PC-3 (cell line): ENCODE measurements around the gene AANAT. TPM values are rescaled to one million over a fixed set of nuclear protein-coding genes. Genes with fewer than 3 reads are reported as not detected.

Experiments used
- ATAC-seq: fragments of 200-7000 bp; cut with Tn5 transposase; 2 replicates; pipeline ENCODE4 v1.9.1; 2020; ENCODE audit warnings: mild to moderate bottlenecking, moderate library complexity
- BruUV-seq: library from RNA; stranded (reverse); fragments of 400-500 nt; replicated peaks from 2 replicates; lab custom pipeline; 2021; lab: Mats Ljungman, UMichigan
- CTCF ChIA-PET: fragments of 300-600 bp; sonication (Branson Sonifier 250); formaldehyde crosslinking; loops from one replicate; lab custom pipeline; 2022; ENCODE audit warnings: antibody characterized with exemption; lab: Charles Lee
- POLR2A ChIA-PET: fragments of 300-600 bp; sonication (Branson Sonifier 250); formaldehyde crosslinking; loops from one replicate; lab custom pipeline; 2022; ENCODE audit warnings: antibody characterized with exemption; ENCODE audit not compliant: unreplicated experiment; lab: Charles Lee
- DNase-seq: peaks from one replicate; pipeline ENCODE4 v3.0.0-alpha.2; 2015
- H2AFZ ChIP-seq: fragments of 300-600 bp; sonication (generic); 2 replicates; pipeline ENCODE4 v1.6.0; 2016; ENCODE audit warnings: antibody characterized with exemption, low read length
- H3F3A ChIP-seq: fragments of 300-600 bp; sonication (generic); one replicate; pipeline ENCODE4 v1.6.0; 2017; ENCODE audit warnings: antibody characterized with exemption, low read length, control low read depth, mild to moderate bottlenecking; ENCODE audit not compliant: unreplicated experiment
- H3K27ac ChIP-seq: fragments of 300-600 bp; sonication (generic); 2 replicates; pipeline ENCODE4 v1.5.1; 2016; ENCODE audit warnings: mild to moderate bottlenecking, low read length
- H3K27me3 ChIP-seq: fragments of 300-600 bp; sonication (generic); 2 replicates; pipeline ENCODE4 v1.6.1; 2016; ENCODE audit warnings: low read length, mixed read lengths
- H3K36me3 ChIP-seq: fragments of 300-600 bp; sonication (generic); 2 replicates; pipeline ENCODE4 v1.6.1; 2016; ENCODE audit warnings: low read depth, mixed run types, low read length, mixed read lengths
- H3K4me1 ChIP-seq: fragments of 300-600 bp; sonication (generic); 2 replicates; pipeline ENCODE4 v1.5.1; 2016; ENCODE audit warnings: low read length; ENCODE audit not compliant: insufficient read depth
- H3K4me2 ChIP-seq: fragments of 300-600 bp; sonication (generic); 2 replicates; pipeline ENCODE4 v1.6.0; 2016; ENCODE audit warnings: low read length
- H3K4me3 ChIP-seq: fragments of 300-600 bp; sonication (generic); 2 replicates; pipeline ENCODE4 v1.5.1; 2016; ENCODE audit warnings: mild to moderate bottlenecking, low read length, mixed read lengths
- H3K79me2 ChIP-seq: fragments of 300-600 bp; sonication (generic); 2 replicates; pipeline ENCODE4 v1.6.1; 2017; ENCODE audit warnings: low read length, mixed read lengths
- H3K9ac ChIP-seq: fragments of 300-600 bp; sonication (generic); 2 replicates; pipeline ENCODE4 v1.6.0; 2016; ENCODE audit warnings: mild to moderate bottlenecking, low read length
- H3K9me2 ChIP-seq: fragments of 300-600 bp; sonication (generic); replicated peaks from 2 replicates; pipeline ENCODE4 v1.6.1; 2016; ENCODE audit warnings: mixed run types, low read length, mixed read lengths
- H3K9me3 ChIP-seq: fragments of 300-600 bp; sonication (generic); 2 replicates; pipeline ENCODE4 v1.6.1; 2016; ENCODE audit warnings: low read length, mixed read lengths
- H4K20me1 ChIP-seq: fragments of 300-600 bp; sonication (generic); 2 replicates; pipeline ENCODE4 v1.6.1; 2016; ENCODE audit warnings: low read length, mixed read lengths
- EZH2 ChIP-seq: fragments of 300-600 bp; sonication (generic); IDR thresholded peaks from one replicate; pipeline ENCODE4 v1.6.1; 2017; ENCODE audit warnings: antibody characterized with exemption, mild to moderate bottlenecking, low read length; ENCODE audit not compliant: unreplicated experiment
- EZH2phosphoT487 ChIP-seq: fragments of 300-600 bp; sonication (generic); IDR thresholded peaks from 2 replicates; pipeline ENCODE4 v1.6.1; 2018; ENCODE audit warnings: mild to moderate bottlenecking, antibody characterized with exemption, low read length, borderline replicate concordance
- intact Hi-C: fragments of 100-400 bp; cut with micrococcal nuclease; formaldehyde crosslinking; loops from 2 replicates; pipeline ENCODE4 v1.9.0; 2023
- total RNA-seq: library from RNA; depleted of rRNA; stranded (reverse); fragments of >200 nt; gene quantifications from 2 replicates; pipeline ENCODE4 v1.2.3, GENCODE V29; 2014
- TF ChIP-seq, protein P1 (sequence below): fragments of 300-600 bp; sonication (generic); conservative IDR thresholded peaks from 2 replicates; pipeline ENCODE4 v1.5.1; 2017; ENCODE audit warnings: antibody characterized with exemption, low read depth, mild to moderate bottlenecking, low read length

The AANAT gene
- total RNA-seq, 1 experiment from 2014 or later: not detected

DNA sequence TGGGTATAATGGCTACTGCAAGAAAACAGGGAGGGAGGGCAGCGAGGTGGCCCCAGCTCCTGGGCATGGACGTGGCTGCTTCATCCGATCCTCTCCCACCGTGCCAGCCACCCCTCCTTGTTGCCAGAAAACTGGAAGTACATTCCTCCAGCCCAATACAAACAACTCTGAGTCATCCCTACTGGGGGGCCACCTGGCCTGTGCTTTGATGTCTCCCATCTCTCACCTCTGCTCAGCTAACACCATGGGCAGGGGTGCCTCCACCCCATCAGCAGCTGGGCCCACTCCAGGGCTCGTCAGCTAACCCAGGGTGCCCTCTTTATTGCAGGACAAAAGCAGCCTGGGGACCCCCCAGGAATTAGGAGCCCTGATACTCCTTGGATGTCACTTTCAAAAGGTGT is 31.9 kb downstream of the AANAT start:
- DNase-seq: peak; percentile 80
- no peaks in the 10 kb centered on the region for H3K9me3 ChIP-seq
- peak overlapping the region; percentile 98 for H3K4me3 ChIP-seq
- no peaks in the 10 kb centered on the region for H3F3A ChIP-seq
- peak overlapping the region; percentile 83 for H3K4me2 ChIP-seq
- no TSS peak for BruUV-seq
- H3K36me3 ChIP-seq: no peaks in the 10 kb centered on the region
- ChIA-PET CTCF (interaction anchor here (0.5 kb wide), 1 partner anchor 67 kb away, joined by 5 read pairs; no protein-coding TSS in a partner anchor), POLR2A (no interaction called here)
- ATAC-seq: peak; percentile 6
- peak overlapping the region; percentile 31 for H3K9ac ChIP-seq
- intact Hi-C loops: no loop called here
- H3K79me2 ChIP-seq: peaks cover 51% of the 10 kb centered on the region
- H3K9me2 ChIP-seq: no peaks in the 10 kb centered on the region
- no peaks in the 10 kb centered on the region for H3K27me3 ChIP-seq
- peaks cover 7% of the 10 kb centered on the region; the same call in 1 of the 2 replicates for H4K20me1 ChIP-seq
- peaks cover 33% of the 10 kb centered on the region for H3K4me1 ChIP-seq
- peak overlapping the region; percentile 62 for H3K27ac ChIP-seq
- no peak overlapping the region for H2AFZ ChIP-seq
- no peak for TF ChIP-seq EZH2phosphoT487
- no peak for TF ChIP-seq EZH2

DNA sequence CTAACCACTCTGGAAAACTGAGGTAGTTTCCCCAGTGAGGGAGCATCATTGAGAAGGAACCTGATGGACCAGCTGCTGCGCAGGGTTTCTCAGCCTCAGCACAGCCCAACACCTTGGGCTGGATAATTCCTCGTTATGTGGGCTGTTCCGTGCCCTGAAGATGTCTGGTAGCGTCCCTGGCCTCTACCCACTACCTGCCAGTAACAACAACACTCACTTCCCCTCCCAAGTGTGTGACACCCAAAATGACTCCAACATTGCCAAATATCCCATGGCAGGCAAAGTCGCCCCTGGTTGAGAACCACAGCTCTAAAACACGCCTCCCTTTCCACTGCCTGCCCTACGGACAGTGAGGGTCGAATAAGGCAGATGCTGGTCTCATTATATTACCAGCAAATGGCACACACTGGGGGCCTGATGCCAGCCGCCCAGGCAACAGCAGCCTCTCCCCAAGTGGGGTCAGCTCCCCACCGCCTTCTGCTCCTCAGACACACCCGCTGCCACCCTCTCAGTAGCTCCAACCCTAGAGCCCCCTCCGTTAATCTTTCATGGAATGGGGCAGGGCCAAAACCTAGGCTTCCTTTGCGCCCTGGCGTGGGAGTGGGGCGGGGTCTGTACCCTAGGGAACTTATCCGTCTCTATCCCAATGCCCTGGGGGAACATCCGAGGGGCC is 32.8 kb downstream of the AANAT start:
- BruUV-seq: TSS peak; percentile 35
- H3K9me3 ChIP-seq: no peaks in the 10 kb centered on the region
- H3K9me2 ChIP-seq: no peaks in the 10 kb centered on the region
- peak overlapping the region; percentile 83 for H3K4me2 ChIP-seq
- H3K4me3 ChIP-seq: peak overlapping the region; percentile 98
- ChIA-PET POLR2A (interaction anchor here (0.5 kb wide), 1 partner anchor 209 kb away, joined by 9 read pairs; no protein-coding TSS in a partner anchor), CTCF (no interaction called here)
- no peaks in the 10 kb centered on the region for H3K36me3 ChIP-seq
- intact Hi-C loops: no loop called here
- peak; percentile 55 for DNase-seq
- peak; percentile 3; the same call in 1 of the 2 replicates for ATAC-seq
- peak overlapping the region; percentile 83; the same call in 1 of the 2 replicates for H2AFZ ChIP-seq
- peak overlapping the region; percentile 49 for H3K27ac ChIP-seq
- H3F3A ChIP-seq: no peaks in the 10 kb centered on the region
- H3K4me1 ChIP-seq: peaks cover 33% of the 10 kb centered on the region
- TF ChIP-seq, protein P1, sequence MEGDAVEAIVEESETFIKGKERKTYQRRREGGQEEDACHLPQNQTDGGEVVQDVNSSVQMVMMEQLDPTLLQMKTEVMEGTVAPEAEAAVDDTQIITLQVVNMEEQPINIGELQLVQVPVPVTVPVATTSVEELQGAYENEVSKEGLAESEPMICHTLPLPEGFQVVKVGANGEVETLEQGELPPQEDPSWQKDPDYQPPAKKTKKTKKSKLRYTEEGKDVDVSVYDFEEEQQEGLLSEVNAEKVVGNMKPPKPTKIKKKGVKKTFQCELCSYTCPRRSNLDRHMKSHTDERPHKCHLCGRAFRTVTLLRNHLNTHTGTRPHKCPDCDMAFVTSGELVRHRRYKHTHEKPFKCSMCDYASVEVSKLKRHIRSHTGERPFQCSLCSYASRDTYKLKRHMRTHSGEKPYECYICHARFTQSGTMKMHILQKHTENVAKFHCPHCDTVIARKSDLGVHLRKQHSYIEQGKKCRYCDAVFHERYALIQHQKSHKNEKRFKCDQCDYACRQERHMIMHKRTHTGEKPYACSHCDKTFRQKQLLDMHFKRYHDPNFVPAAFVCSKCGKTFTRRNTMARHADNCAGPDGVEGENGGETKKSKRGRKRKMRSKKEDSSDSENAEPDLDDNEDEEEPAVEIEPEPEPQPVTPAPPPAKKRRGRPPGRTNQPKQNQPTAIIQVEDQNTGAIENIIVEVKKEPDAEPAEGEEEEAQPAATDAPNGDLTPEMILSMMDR: no peak
- TF ChIP-seq EZH2phosphoT487 (no peak), EZH2 (no peak)
- H4K20me1 ChIP-seq: peaks cover 7% of the 10 kb centered on the region; the same call in 1 of the 2 replicates
- H3K79me2 ChIP-seq: peaks cover 51% of the 10 kb centered on the region
- H3K27me3 ChIP-seq: no peaks in the 10 kb centered on the region
- peak overlapping the region; percentile 96 for H3K9ac ChIP-seq

DNA sequence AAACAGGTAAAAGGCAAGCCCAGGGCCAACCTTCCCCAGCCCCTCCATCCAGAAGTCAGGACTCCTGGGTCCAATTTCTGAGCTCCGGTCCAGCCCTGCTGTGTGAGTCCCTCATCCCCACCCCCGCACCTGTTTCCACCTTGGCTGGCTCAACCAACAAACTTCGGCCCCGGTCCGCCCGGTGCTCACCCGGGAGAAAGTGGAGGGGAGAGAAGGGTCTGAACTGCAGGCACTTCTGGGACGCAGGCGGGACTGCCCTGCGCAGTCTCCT is 33.3 kb downstream of the AANAT start:
- H3K9me2 ChIP-seq: no peaks in the 10 kb centered on the region
- ATAC-seq (peak; percentile 16), DNase-seq (no peak)
- H3K4me1 ChIP-seq: peaks cover 33% of the 10 kb centered on the region
- H3K79me2 ChIP-seq: peaks cover 51% of the 10 kb centered on the region
- H4K20me1 ChIP-seq: peaks cover 7% of the 10 kb centered on the region; the same call in 1 of the 2 replicates
- H3K9me3 ChIP-seq: no peaks in the 10 kb centered on the region
- no peaks in the 10 kb centered on the region for H3K36me3 ChIP-seq
- ChIA-PET POLR2A (interaction anchor here (0.5 kb wide), 1 partner anchor 295 kb away, joined by 4 read pairs; no protein-coding TSS in a partner anchor), CTCF (no interaction called here)
- H3K27me3 ChIP-seq: no peaks in the 10 kb centered on the region
- peak overlapping the region; percentile 98 for H3K4me3 ChIP-seq
- peak overlapping the region; percentile 49 for H3K27ac ChIP-seq
- peak overlapping the region; percentile 96 for H3K9ac ChIP-seq
- intact Hi-C loops: loop anchor here (1.0 kb wide), 1 partner anchor 34 kb away; no protein-coding TSS in a partner anchor
- peak overlapping the region; percentile 83 for H3K4me2 ChIP-seq
- TF ChIP-seq, protein P1: no peak
- TF ChIP-seq EZH2 (no peak), EZH2phosphoT487 (no peak)
- no peaks in the 10 kb centered on the region for H3F3A ChIP-seq
- no TSS peak for BruUV-seq
- peak overlapping the region; percentile 83 for H2AFZ ChIP-seq
